GM18499 (cell line): Measurements from ENCODE around the gene PRSS53.

Experiments
- ATAC-seq: cut with Tn5 transposase; IDR thresholded peaks from one replicate; pipeline ENCODE4 v1.9.1; 2021; ENCODE audit warnings: moderate number of reproducible peaks; ENCODE audit not compliant: insufficient read depth, unreplicated experiment

PRSS53 gene

GRCh38 chr16:31061126-31061812 lies 27.5 kb downstream of the PRSS53 start:
- no peak for ATAC-seq

- no peak for ATAC-seq
Observed at GRCh38 chr16:31055613-31056012, 33.1 kb downstream of the PRSS53 start.

- no peak for ATAC-seq
Observed at GRCh38 chr16:31052114-31052513, 36.6 kb downstream of the PRSS53 start.

- no peak for ATAC-seq
Observed at GRCh38 chr16:31050280-31051030, 38.3 kb downstream of the PRSS53 start.

- ATAC-seq, result no peak
Observed at GRCh38 chr16:31043898-31044481, 44.8 kb downstream of the PRSS53 start.

- ATAC-seq, result no peak
Observed at GRCh38 chr16:31043352-31043751, 45.4 kb downstream of the PRSS53 start.

GRCh38 chr16:31042866-31043265 lies 45.9 kb downstream of the PRSS53 start:
- no peak for ATAC-seq

- ATAC-seq, result no peak
Observed at GRCh38 chr16:31038993-31039392, 49.8 kb downstream of the PRSS53 start.

GRCh38 chr16:31036691-31037090 lies 52.1 kb downstream of the PRSS53 start:
- no peak for ATAC-seq

GRCh38 chr16:31033709-31034492 lies 54.8 kb downstream of the PRSS53 start:
- no peak for ATAC-seq
